PFSK-1 (cell line): ENCODE results near the gene SMARCA4.

Source experiments
- FOXP2 ChIP-seq: optimal IDR thresholded peaks from 2 replicates; pipeline ENCODE3; 2011; ENCODE audit warnings: borderline replicate concordance, control low read depth, inconsistent platforms; ENCODE audit not compliant: insufficient read depth; ENCODE audit errors: extremely low read length, extremely low read depth
- POLR2AphosphoS5 ChIP-seq: IDR thresholded peaks from 2 replicates; pipeline ENCODE4 v1.6.1; 2012; ENCODE audit warnings: low read depth, mild to moderate bottlenecking, control low read depth, low read length, moderate library complexity
- SIN3A ChIP-seq: IDR thresholded peaks from 2 replicates; pipeline ENCODE4 v1.6.1; 2012; ENCODE audit warnings: mild to moderate bottlenecking, low read length, moderate library complexity, borderline replicate concordance; ENCODE audit not compliant: insufficient read depth
- TAF1 ChIP-seq: IDR thresholded peaks from 2 replicates; pipeline ENCODE4 v1.6.1; 2012; ENCODE audit warnings: low read length, control low read depth, borderline replicate concordance; ENCODE audit not compliant: insufficient read depth
- TF ChIP-seq, protein P1 (sequence below), 2 experiments: IDR thresholded peaks; 2 replicates each; pipeline versions ENCODE4 v1.6.1 to v1.8.0; 2011 to 2012; ENCODE audit warnings: low read depth in 2 of 2, low read length in 2 of 2, control low read depth in 1 of 2, inconsistent platforms in 1 of 2, mild to moderate bottlenecking in 1 of 2, moderate library complexity in 1 of 2; ENCODE audit not compliant: insufficient read depth in 1 of 2

SMARCA4 gene

DNA sequence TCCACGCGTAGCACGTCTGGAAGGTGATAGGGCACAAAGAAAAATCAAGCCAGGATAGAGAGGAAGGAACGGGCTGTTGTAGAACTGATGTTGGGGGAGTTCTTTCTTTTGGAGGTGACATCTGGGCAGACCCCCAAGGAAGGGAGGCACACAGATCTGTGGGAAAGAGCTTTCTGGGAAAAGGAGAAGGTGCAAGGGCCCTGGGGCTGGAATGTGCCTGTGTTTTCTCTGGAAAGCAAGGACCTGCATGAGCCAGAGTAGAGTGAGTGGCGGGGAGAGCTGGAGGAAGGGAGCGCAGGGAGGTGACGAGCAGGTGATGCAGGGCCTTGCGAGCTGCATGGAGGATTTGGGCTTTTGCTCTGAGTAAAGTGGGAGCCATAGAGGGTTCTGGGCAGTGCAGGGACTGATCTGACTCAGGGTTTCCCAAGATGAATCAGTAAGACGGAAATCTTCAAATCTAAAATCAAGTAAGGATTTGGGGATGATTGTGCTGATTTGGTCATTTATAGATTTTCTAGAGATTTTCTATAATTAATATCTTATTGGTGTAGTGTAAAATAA is 30.8 kb downstream of the SMARCA4 start:
- TF ChIP-seq, protein P1, sequence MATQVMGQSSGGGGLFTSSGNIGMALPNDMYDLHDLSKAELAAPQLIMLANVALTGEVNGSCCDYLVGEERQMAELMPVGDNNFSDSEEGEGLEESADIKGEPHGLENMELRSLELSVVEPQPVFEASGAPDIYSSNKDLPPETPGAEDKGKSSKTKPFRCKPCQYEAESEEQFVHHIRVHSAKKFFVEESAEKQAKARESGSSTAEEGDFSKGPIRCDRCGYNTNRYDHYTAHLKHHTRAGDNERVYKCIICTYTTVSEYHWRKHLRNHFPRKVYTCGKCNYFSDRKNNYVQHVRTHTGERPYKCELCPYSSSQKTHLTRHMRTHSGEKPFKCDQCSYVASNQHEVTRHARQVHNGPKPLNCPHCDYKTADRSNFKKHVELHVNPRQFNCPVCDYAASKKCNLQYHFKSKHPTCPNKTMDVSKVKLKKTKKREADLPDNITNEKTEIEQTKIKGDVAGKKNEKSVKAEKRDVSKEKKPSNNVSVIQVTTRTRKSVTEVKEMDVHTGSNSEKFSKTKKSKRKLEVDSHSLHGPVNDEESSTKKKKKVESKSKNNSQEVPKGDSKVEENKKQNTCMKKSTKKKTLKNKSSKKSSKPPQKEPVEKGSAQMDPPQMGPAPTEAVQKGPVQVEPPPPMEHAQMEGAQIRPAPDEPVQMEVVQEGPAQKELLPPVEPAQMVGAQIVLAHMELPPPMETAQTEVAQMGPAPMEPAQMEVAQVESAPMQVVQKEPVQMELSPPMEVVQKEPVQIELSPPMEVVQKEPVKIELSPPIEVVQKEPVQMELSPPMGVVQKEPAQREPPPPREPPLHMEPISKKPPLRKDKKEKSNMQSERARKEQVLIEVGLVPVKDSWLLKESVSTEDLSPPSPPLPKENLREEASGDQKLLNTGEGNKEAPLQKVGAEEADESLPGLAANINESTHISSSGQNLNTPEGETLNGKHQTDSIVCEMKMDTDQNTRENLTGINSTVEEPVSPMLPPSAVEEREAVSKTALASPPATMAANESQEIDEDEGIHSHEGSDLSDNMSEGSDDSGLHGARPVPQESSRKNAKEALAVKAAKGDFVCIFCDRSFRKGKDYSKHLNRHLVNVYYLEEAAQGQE (IDR thresholded peaks at IDR 0.05; ENCODE audit: insufficient read depth in 1 of 2, low read depth in 2 of 2, low read length in 2 of 2), result no peak
- no peak for TF ChIP-seq SIN3A

DNA sequence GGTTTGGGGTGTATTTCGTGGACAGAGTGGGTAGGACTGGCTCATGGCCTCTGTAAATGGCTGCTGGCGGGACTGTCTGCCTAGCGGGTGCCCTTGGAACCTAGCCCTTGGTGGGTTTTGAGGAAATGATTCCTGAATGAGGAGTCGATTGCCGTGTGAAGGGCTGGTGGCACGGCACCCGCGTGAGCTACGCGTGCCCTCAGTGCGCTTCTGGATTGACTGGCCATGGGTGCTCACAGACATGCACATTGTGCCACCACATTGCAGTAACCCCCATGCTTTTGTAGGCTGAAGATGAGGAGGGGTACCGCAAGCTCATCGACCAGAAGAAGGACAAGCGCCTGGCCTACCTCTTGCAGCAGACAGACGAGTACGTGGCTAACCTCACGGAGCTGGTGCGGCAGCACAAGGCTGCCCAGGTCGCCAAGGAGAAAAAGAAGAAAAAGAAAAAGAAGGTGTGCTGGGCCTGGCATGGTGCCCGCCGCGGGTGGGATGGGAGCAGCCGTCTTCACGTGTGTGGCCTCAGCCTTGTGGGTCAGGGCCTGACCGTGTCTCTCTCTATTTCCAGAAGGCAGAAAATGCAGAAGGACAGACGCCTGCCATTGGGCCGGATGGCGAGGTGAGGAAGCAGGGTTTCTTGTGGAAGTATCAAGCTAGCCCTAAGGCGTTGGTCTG is 35.2 kb downstream of the SMARCA4 start:
- TF ChIP-seq FOXP2, result no peak
- TF ChIP-seq, protein P1 (IDR thresholded peaks at IDR 0.05; ENCODE audit: insufficient read depth in 1 of 2, low read depth in 2 of 2, low read length in 2 of 2), result no peak
- no peak for TF ChIP-seq POLR2AphosphoS5
- no peak for TF ChIP-seq TAF1
- TF ChIP-seq SIN3A, result no peak

DNA sequence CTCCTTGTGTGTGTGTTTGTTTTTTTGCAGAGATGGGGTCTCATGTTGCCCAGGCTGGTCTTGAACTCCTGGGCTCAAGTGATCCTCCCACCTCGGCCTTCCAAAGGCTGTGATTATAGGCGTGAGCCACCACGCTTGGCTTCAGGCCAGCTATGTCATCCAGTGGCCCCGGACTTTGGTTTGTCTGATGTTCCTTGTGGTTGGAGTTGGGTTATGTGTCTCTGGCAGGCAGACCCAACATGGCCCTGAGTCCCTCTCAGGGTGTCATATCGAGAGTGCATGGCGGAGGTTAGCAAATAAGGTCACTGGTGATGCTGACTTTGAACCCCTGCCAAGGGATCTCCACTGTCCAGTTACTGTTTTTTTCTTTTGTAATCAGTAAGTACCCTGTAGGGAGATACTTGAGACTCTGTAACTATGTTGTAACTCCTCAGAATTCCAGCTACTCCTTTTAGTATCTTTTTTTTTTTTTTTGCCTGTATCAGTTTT is 37.3 kb downstream of the SMARCA4 start:
- TF ChIP-seq, protein P1 (IDR thresholded peaks at IDR 0.05; ENCODE audit: insufficient read depth in 1 of 2, low read depth in 2 of 2, low read length in 2 of 2), result no peak
- TF ChIP-seq FOXP2 (no peak), SIN3A (no peak), TAF1 (no peak), POLR2AphosphoS5 (no peak)

DNA sequence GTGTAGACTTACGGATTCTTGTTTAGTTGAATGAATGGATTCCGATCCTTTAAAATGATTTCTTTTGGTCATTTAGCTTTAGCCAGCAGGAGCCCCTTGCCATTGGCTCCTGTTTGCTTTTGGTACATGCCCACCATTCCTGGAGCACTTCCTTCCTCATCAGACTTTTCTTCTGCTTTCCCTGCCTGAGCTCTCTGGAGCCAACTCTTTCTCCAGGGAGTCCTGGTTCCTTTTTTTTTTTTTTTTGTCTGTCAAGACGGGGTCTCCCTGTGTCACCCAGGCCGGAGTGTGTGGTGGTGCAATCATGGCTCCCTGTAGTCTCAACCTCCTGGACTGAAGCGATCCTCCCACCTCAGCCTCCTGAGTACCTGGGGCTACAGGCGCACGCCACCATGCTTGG is 37.8 kb downstream of the SMARCA4 start:
- TF ChIP-seq, protein P1 (IDR thresholded peaks at IDR 0.05; ENCODE audit: insufficient read depth in 1 of 2, low read depth in 2 of 2, low read length in 2 of 2), result no peak
- TF ChIP-seq FOXP2, result no peak
- no peak for TF ChIP-seq SIN3A
- no peak for TF ChIP-seq TAF1

DNA sequence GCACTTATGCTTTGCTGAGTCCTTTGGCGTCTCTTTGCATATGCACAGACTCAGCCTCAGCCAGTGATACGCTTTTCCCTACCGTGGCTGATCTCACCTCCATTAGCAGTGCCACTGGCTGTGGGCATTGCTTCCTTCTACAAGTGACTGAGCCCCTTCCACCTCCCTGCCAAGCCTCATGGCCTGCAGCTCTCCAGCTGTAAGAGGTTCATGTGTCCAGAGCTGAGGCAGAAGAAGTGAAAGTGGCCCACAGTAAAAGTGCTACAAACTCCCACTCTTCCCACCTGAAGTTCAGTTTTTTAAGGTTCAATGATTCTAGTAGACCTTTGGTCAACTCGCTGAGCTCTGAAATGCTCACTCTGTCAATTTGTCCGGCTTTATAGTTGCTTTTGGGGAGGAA is 44.7 kb downstream of the SMARCA4 start:
- TF ChIP-seq FOXP2 (no peak), SIN3A (no peak), POLR2AphosphoS5 (no peak), TAF1 (no peak)
- TF ChIP-seq, protein P1 (IDR thresholded peaks at IDR 0.05; ENCODE audit: insufficient read depth in 1 of 2, low read depth in 2 of 2, low read length in 2 of 2), result no peak
